GM12801 (cell line): Measurements from ENCODE around the gene SPEF1.

Experiments used
- TF ChIP-seq, protein P1 (sequence below): IDR thresholded peaks from one replicate; pipeline ENCODE4 v1.5.1; 2011; ENCODE audit warnings: control low read depth; ENCODE audit not compliant: insufficient read length; ENCODE audit errors: extremely low read depth

The SPEF1 gene

GRCh38 chr20:3781153-3781910, at the start of gene SPEF1:
TSS of gene SPEF1 (minus strand) at chr20:3781448. CDS start at chr20:3781287, 161 bp downstream.
- TF ChIP-seq, protein P1, sequence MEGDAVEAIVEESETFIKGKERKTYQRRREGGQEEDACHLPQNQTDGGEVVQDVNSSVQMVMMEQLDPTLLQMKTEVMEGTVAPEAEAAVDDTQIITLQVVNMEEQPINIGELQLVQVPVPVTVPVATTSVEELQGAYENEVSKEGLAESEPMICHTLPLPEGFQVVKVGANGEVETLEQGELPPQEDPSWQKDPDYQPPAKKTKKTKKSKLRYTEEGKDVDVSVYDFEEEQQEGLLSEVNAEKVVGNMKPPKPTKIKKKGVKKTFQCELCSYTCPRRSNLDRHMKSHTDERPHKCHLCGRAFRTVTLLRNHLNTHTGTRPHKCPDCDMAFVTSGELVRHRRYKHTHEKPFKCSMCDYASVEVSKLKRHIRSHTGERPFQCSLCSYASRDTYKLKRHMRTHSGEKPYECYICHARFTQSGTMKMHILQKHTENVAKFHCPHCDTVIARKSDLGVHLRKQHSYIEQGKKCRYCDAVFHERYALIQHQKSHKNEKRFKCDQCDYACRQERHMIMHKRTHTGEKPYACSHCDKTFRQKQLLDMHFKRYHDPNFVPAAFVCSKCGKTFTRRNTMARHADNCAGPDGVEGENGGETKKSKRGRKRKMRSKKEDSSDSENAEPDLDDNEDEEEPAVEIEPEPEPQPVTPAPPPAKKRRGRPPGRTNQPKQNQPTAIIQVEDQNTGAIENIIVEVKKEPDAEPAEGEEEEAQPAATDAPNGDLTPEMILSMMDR, result no peak

- TF ChIP-seq, protein P1, result no peak
These were observed 47.5 kb upstream of the SPEF1 start for GRCh38 chr20:3828798-3829197.

GRCh38 chr20:3826420-3826819, 45.2 kb upstream of the SPEF1 start:
- TF ChIP-seq, protein P1, result no peak

GRCh38 chr20:3825526-3825925, 44.3 kb upstream of the SPEF1 start:
- TF ChIP-seq, protein P1, result no peak

- TF ChIP-seq, protein P1, result no peak
These were observed 42.6 kb upstream of the SPEF1 start for GRCh38 chr20:3823881-3824280.

- TF ChIP-seq, protein P1, result no peak
These were observed 40.7 kb upstream of the SPEF1 start for GRCh38 chr20:3821996-3822395.

DNA sequence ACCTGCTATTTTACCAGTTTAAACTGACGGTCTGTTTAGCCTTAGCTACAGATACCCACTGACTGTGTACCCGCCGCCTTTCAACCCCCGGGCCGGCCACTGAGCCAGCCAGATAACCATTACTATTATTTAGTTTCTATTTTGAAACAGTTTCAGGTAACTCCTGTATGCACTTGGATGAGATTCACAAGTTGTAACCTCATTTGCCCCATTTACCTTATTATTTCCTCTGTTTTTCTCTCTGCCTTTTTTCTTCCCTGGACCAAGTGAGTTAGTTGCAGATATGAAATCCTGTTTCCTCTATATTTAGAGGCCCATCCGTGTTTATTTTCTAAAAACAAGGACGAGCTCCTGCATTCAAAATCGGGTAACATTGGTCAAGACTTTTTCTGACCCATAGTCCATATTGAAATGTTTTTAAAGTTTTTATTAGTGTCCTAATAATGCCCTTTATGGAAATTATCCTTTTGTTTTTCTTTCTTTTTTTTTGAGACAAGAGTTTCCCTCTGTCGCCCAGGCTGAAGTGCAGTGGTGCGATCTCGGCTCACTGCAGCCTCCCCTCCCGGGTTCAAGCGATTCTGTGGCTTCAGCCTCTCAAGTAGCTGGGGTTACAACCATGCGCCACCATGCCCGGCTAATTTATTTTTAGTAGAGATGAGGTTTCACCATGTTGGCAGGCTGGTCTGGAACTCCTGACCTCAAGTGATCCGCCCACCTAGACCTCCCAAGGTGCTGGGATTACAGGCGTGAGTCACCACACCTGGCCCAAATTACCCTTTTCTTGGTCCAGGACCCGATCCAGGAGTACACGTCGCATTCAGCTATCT, 39.9 kb upstream of the SPEF1 start:
- TF ChIP-seq, protein P1, result no peak
